Kidney (tissue), 14 donors: ENCODE data around the gene LMBRD2. TPM values are rescaled to one million over a fixed set of nuclear protein-coding genes. Genes with fewer than 3 reads are reported as not detected.

Experiments used
- DNase-seq, 5 donors: peaks; one replicate each; pipeline ENCODE4 v3.0.0-alpha.2; 2013 to 2020
- FAIRE-seq: peaks from 2 replicates; lab custom pipeline; 2012; peaks lifted over from hg19 to GRCh38; lab: Jason Lieb, UNC
- H3K27ac ChIP-seq, 2 donors: one replicate each; pipeline ENCODE4 v1.7.0; 2013; ENCODE audit warnings: low read depth in 2 of 2, low read length in 2 of 2, inconsistent platforms in 1 of 2
- H3K27me3 ChIP-seq: one replicate; pipeline ENCODE4 v1.7.1; 2013; ENCODE audit warnings: low read length, inconsistent platforms; ENCODE audit not compliant: control insufficient read depth, insufficient read depth
- H3K36me3 ChIP-seq, 3 donors: one replicate each; pipeline versions ENCODE4 v1.7.0 to v1.7.1; 2013; ENCODE audit warnings: low read length in 3 of 3, control low read depth in 1 of 3, inconsistent platforms in 1 of 3; ENCODE audit not compliant: insufficient read depth in 3 of 3, control insufficient read depth in 2 of 3
- H3K4me1 ChIP-seq, 3 donors: one replicate each; pipeline versions ENCODE4 v1.7.0 to v1.7.1; 2013; ENCODE audit warnings: low read length in 3 of 3, inconsistent platforms in 1 of 3, low read depth in 1 of 3; ENCODE audit not compliant: control insufficient read depth in 2 of 3, insufficient read depth in 2 of 3
- H3K4me3 ChIP-seq, 3 donors: one replicate each; pipeline versions ENCODE4 v1.7.0 to v1.8.1; 2013; ENCODE audit warnings: low read length in 3 of 3, control low read depth in 1 of 3, inconsistent platforms in 1 of 3
- H3K9ac ChIP-seq, 3 donors: one replicate each; pipeline versions ENCODE4 v1.7.0 to v1.7.1; 2013; ENCODE audit warnings: low read length in 3 of 3, control low read depth in 1 of 3, inconsistent platforms in 1 of 3
- H3K9me3 ChIP-seq, 3 donors: one replicate each; pipeline versions ENCODE4 v1.7.0 to v1.7.1; 2013; ENCODE audit warnings: low read length in 3 of 3, control low read depth in 1 of 3, inconsistent platforms in 1 of 3; ENCODE audit not compliant: control insufficient read depth in 2 of 3, insufficient read depth in 1 of 3
- CTCF ChIP-seq: IDR thresholded peaks from 3 replicates; pipeline ENCODE4 v1.5.1; 2012; ENCODE audit warnings: mild to moderate bottlenecking, moderate library complexity, borderline replicate concordance; ENCODE audit not compliant: insufficient read depth; ENCODE audit errors: extremely low read depth
- intact Hi-C: fragments of 100-400 bp; cut with DNase I; formaldehyde crosslinking; loops from one replicate; pipeline ENCODE4 v1.11.1; 2022
- polyA plus RNA-seq: library from polyadenylated mRNA; stranded (reverse); fragments of 350-450 nt; fragmentation: Illumina TruSeq; extraction: RNeasy Lipid Tissue Mini Kit (QIAGEN cat#74804); gene quantifications from one replicate; pipeline ENCODE4 v1.2.3, GENCODE V29; 2014; ENCODE audit warnings: low read depth, low replicate concordance; ENCODE audit not compliant: insufficient read depth
- total RNA-seq: library from RNA; stranded (reverse); fragmentation: NEBNext Ultra II Directional; extraction: Animal tissue kit (Norgen Biotek cat#: 25700); gene quantifications from one replicate; pipeline ENCODE4 v1.2.1, GENCODE V29; 2021
- donor health status: control.
- donor health status: control.
- donor health status: control.
- donor health status: control.
- donor health status: control.
- donor health status: DM: yes; HTN: yes; CAD: no.
- donor health status: Normal renal cell carcinoma (clear cell type).

The LMBRD2 gene
- total and polyA plus RNA-seq, 2 donors from 2014 or later, result 4.0 to 13.6 TPM

GRCh38 chr5:36079200-36079781, 72.4 kb downstream of the LMBRD2 start:
- Histone ChIP-seq H3K27me3 (no peaks in the 10 kb centered on the region), H3K27ac (no peak overlapping the region), H3K9ac (no peak overlapping the region), H3K4me3 (no peak overlapping the region), H3K4me1 (peaks cover 0 to 2% (median 0%) of the 10 kb centered on the region in 3 donors), H3K9me3 (no peaks in the 10 kb centered on the region), H3K36me3 (no peaks in the 10 kb centered on the region)
- intact Hi-C loops, result no loop called here
- TF ChIP-seq CTCF, result peak; percentile 54
- DNase-seq (peak in 4 of 5 donors; percentile 26 to 75 (median 57)), FAIRE-seq (peak; percentile 56)

GRCh38 chr5:36078430-36078829, 73.3 kb downstream of the LMBRD2 start:
- H3K27me3 ChIP-seq, result no peaks in the 10 kb centered on the region
- no peak overlapping the region for H3K9ac ChIP-seq
- no peaks in the 10 kb centered on the region for H3K36me3 ChIP-seq
- no peaks in the 10 kb centered on the region for H3K9me3 ChIP-seq
- FAIRE-seq (no peak), DNase-seq (no peak)
- H3K4me1 ChIP-seq, result peaks cover 0 to 2% (median 0%) of the 10 kb centered on the region in 3 donors
- no peak overlapping the region for H3K4me3 ChIP-seq
- intact Hi-C loops, result no loop called here
- H3K27ac ChIP-seq, result no peak overlapping the region
- no peak for TF ChIP-seq CTCF

GRCh38 chr5:36073595-36074216, 78.0 kb downstream of the LMBRD2 start:
- H3K27ac ChIP-seq, result no peak overlapping the region
- FAIRE-seq (no peak), DNase-seq (peak in 1 of 5 donors; percentile 18)

More at GRCh38 chr5:36073595-36074216, 78.0 kb downstream of the LMBRD2 start:
- no peaks in the 10 kb centered on the region for H3K4me1 ChIP-seq
- H3K27me3 ChIP-seq, result no peaks in the 10 kb centered on the region
- peak; percentile 13 for TF ChIP-seq CTCF
- intact Hi-C loops, result no loop called here
- H3K9ac ChIP-seq, result no peak overlapping the region
- H3K9me3 ChIP-seq, result no peaks in the 10 kb centered on the region
- H3K36me3 ChIP-seq, result no peaks in the 10 kb centered on the region
- no peak overlapping the region for H3K4me3 ChIP-seq
